GM12872 (cell line): ENCODE data around the gene CASZ1.

Experiments used
- CTCF ChIP-seq: IDR thresholded peaks from 3 replicates; pipeline ENCODE4 v1.5.1; 2011; ENCODE audit warnings: low read depth, mild to moderate bottlenecking, low read length, moderate library complexity; ENCODE audit not compliant: insufficient read depth

Gene CASZ1

GRCh38 chr1:10829067-10829818 is 32.8 kb upstream of the CASZ1 start:
- no peak for TF ChIP-seq CTCF

GRCh38 chr1:10827377-10828333 is 31.2 kb upstream of the CASZ1 start:
- no peak for TF ChIP-seq CTCF

GRCh38 chr1:10825592-10825991 is 29.1 kb upstream of the CASZ1 start:
- no peak for TF ChIP-seq CTCF

- TF ChIP-seq CTCF, result no peak
Measured at GRCh38 chr1:10824821-10825540, 28.5 kb upstream of the CASZ1 start.

- TF ChIP-seq CTCF, result no peak
Measured at GRCh38 chr1:10823000-10823401, 26.6 kb upstream of the CASZ1 start.

GRCh38 chr1:10821388-10821787 is 24.9 kb upstream of the CASZ1 start:
- no peak for TF ChIP-seq CTCF

GRCh38 chr1:10820422-10820821 is 24.0 kb upstream of the CASZ1 start:
- TF ChIP-seq CTCF, result no peak
